Erythroblast (primary cell): ENCODE data around the gene COMP.

Experiments
- GATA1 ChIP-seq: IDR thresholded peaks from 2 replicates; pipeline ENCODE4 v1.6.1; 2011; ENCODE audit warnings: low read depth, mild to moderate bottlenecking, control low read depth, low read length, moderate library complexity
- POLR2A ChIP-seq: IDR thresholded peaks from 2 replicates; pipeline ENCODE4 v1.6.1; 2011; ENCODE audit warnings: mild to moderate bottlenecking, low read length

DNA sequence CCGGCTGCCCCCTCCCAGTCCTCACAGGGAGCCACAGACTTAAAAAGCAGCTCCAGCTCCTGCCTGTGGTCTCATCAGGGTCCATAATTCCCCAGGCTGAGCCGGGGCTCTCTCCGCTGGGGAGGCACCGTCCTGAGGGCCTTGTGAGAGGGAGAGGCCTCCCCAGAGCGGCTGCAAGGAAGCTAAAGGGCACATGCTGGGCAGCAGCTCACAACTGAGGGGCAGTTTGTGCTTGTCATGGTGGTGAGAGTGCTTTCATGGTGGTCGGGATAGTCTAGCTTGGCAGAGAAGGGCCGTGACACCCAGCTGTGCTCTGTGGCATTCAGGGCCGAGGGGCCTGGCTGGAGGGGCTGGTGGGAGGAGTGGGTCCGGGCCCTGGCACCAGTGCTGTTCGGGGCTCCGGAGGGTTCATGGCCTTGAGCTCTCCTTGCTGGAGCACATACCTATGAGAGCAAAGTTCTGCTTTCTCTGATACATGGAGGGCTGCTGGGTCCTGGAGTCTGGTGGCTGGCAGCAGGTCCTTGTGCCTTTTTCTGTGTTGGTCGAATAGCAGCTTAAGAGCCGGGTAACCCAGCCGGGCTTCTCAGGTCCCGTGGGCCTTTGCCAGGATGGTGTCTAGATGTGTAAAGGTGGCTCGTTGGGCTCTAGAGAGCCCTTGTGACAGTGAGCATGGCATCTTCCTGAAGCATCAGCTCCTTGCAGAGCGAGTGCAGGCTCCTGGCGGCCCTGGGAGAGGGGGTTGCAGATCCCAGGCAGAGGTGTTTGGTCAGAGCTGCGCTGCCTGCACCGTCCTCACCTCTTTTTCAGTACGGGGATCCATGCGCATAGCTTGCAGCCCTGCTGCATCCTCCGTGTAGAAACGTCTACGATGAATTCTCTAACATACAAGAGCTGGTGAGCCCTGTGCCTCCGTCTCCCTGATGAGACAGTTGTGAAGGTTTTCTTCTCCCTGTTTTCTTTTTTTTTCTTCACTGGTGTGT is 49.5 kb upstream of the COMP start:
- TF ChIP-seq POLR2A (no peak), GATA1 (no peak)
